GM10266 (cell line): ENCODE measurements around the gene PTGIR.

ENCODE experiments used
- DNase-seq: peaks from one replicate; pipeline ENCODE4 v3.0.0; 2012; ENCODE audit errors: extremely low spot score
- CTCF ChIP-seq: IDR thresholded peaks from 2 replicates; pipeline ENCODE4 v1.5.1; 2012; ENCODE audit warnings: mild to moderate bottlenecking, low read depth; ENCODE audit not compliant: control insufficient read depth, insufficient read depth; ENCODE audit errors: missing control alignments

The PTGIR gene

GRCh38 chr19:46621191-46622117 lies 3.4 kb downstream of the PTGIR start:
- DNase-seq: no peak
- peak; percentile 20 for TF ChIP-seq CTCF

DNA sequence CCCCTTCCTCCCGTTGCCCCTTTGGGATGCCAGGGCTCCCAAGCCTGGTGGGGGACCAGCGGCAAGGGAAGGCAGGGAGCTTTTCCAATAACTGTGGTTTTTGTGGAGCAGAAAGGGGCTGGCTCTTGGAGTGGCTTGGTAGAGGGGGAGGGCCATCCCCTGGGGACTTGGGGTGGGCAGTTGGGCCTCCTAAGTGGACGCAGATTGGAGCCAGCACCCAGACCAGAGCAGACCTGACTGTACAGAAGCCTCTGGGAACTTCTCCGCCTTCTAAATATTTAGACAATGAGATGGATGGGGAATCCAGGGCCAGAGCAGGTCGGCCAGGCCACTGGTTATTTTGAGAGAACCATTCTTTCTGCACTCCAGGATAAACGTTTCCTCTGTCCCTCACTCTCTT lies 4.2 kb downstream of the PTGIR start:
- TF ChIP-seq CTCF: no peak
- no peak for DNase-seq

DNA sequence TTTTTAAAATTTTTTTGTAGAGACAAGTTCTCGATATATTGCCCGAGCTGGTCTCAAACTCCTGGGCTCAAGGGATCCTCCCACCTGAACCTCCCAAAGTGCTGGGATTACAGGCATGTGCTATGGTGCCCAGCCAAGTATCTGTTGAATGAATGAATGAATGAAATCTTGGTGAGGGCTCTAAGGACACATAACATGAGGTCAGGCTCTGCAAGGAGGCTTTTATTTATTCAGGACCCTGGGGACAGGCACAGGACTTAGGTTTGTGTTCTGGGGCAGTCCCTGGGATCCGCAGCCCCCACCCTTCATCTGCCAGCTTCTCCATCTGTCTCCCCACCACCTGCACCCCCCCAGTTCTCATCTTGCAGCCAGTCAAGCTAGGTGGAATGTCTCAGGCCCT lies 4.6 kb downstream of the PTGIR start:
- no peak for TF ChIP-seq CTCF
- no peak for DNase-seq

GRCh38 chr19:46618670-46619231 lies 6.1 kb downstream of the PTGIR start:
- DNase-seq: peak; percentile 58

GRCh38 chr19:46617601-46618000 lies 7.3 kb downstream of the PTGIR start:
- no peak for DNase-seq
- no peak for TF ChIP-seq CTCF

More at GRCh38 chr19:46618670-46619231, 6.1 kb downstream of the PTGIR start:
- TF ChIP-seq CTCF: no peak

DNA sequence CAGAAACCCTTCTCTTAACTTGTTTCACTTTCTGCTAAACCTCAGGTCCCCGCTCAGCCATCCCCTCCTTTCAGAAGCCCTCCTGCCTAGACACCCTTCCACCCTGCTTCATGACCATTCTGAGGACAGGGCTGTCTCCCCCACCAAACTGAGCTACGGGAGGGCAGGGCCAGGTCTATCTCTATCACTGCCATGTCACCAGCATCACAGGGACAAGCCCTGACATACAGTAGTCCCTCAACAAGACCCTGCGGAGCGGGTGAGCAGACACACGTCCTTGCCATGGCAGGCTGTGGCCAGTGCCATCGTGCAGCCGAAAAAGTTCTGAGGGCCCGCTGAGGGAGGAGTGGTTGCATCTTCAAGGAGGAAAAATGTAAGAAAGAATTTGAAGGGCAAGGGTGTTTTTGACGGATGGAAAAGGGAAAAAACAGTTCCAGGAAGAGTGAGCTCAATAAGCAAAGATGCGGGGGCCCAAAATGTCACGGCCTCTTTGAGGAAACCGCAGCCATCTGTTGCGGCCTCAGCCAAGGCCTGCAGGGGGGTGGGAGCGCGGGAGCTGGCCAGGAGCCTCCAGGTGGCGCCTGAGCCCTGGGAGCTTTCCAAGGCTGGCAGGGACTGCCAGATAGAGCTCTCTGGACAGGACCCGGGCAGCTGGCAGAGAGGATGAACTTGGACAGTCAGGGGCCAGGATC lies 8.1 kb downstream of the PTGIR start:
- no peak for DNase-seq
- TF ChIP-seq CTCF: peak; percentile 68

- no peak for TF ChIP-seq CTCF
These were observed 8.9 kb downstream of the PTGIR start for GRCh38 chr19:46615966-46616365.

More at GRCh38 chr19:46615966-46616365, 8.9 kb downstream of the PTGIR start:
- DNase-seq: no peak
